H1 (cell line): ENCODE results near the gene LDLRAP1. TPM values are rescaled to one million over a fixed set of nuclear protein-coding genes. Genes with fewer than 3 reads are reported as not detected.

Experiments used
- CTCF ChIA-PET: fragments of 300-600 bp; sonication (Branson Sonifier 250); formaldehyde crosslinking; loops from one replicate; lab custom pipeline; 2021; ENCODE audit not compliant: partially characterized antibody; lab: Charles Lee
- POLR2A ChIA-PET: fragments of 300-600 bp; sonication (Branson Sonifier 250); formaldehyde crosslinking; loops from one replicate; lab custom pipeline; 2021; ENCODE audit warnings: inconsistent platforms; ENCODE audit not compliant: partially characterized antibody; lab: Charles Lee
- DNase-seq, 2 experiments: peaks; one replicate each; pipeline versions ENCODE4 v3.0.0 to v3.0.0-alpha.2; 2010 to 2022; ENCODE audit warnings: low spot score in 2 of 2, low read depth in 1 of 2, mixed read lengths in 1 of 2
- FAIRE-seq: peaks from 2 replicates; lab custom pipeline; 2011; peaks lifted over from hg19 to GRCh38; lab: Jason Lieb, UNC
- H2AFZ ChIP-seq: 2 replicates; pipeline ENCODE4 v1.8.1; 2012; ENCODE audit warnings: low read length, inconsistent platforms
- H2AK5ac ChIP-seq: 2 replicates; pipeline ENCODE4 v1.6.1; 2013; ENCODE audit warnings: low read depth, low read length
- H2BK120ac ChIP-seq: replicated peaks from 2 replicates; pipeline ENCODE3; 2013; ENCODE audit warnings: low read depth, low read length, inconsistent platforms
- H2BK12ac ChIP-seq: 2 replicates; pipeline ENCODE4 v1.6.1; 2013; ENCODE audit warnings: low read depth, low read length
- H2BK15ac ChIP-seq: 2 replicates; pipeline ENCODE4 v1.6.1; 2013; ENCODE audit warnings: low read length
- H2BK20ac ChIP-seq: 2 replicates; pipeline ENCODE4 v1.6.1; 2013; ENCODE audit warnings: low read length
- H2BK5ac ChIP-seq: 2 replicates; pipeline ENCODE4 v1.6.1; 2013; ENCODE audit warnings: low read depth, low read length
- H3K14ac ChIP-seq: 2 replicates; pipeline ENCODE4 v1.6.1; 2013; ENCODE audit warnings: inconsistent platforms; ENCODE audit not compliant: insufficient read length
- H3K18ac ChIP-seq: 2 replicates; pipeline ENCODE4 v1.6.1; 2013; ENCODE audit warnings: low read length; ENCODE audit errors: extremely low read depth
- H3K23ac ChIP-seq: 2 replicates; pipeline ENCODE4 v1.6.1; 2013; ENCODE audit warnings: inconsistent platforms; ENCODE audit not compliant: insufficient read length
- H3K23me2 ChIP-seq: 2 replicates; pipeline ENCODE4 v1.6.1; 2013; ENCODE audit warnings: low read depth, low read length
- H3K27ac ChIP-seq: 2 replicates; pipeline ENCODE4 v1.6.1; 2011; ENCODE audit warnings: low read depth, low read length, inconsistent platforms
- H3K27me3 ChIP-seq, 4 experiments: replicated peaks in 1 of 4; 1 replicate in 1 of 4; 2 replicates in 3 of 4; pipeline versions ENCODE4 v1.6.1 to v1.8.1; 2011 to 2013; ENCODE audit warnings: low read length in 3 of 4, mild to moderate bottlenecking in 3 of 4, inconsistent platforms in 2 of 4, mixed read lengths in 2 of 4, moderate library complexity in 1 of 4; ENCODE audit not compliant: control insufficient read depth in 3 of 4, insufficient read depth in 3 of 4; ENCODE audit errors: extremely low read depth in 1 of 4
- H3K36me3 ChIP-seq, 4 experiments: 2 replicates each; pipeline versions ENCODE4 v1.6.1 to v1.8.1; 2011 to 2013; ENCODE audit warnings: mild to moderate bottlenecking in 4 of 4, low read length in 3 of 4, moderate library complexity in 2 of 4, control low read depth in 1 of 4, inconsistent platforms in 1 of 4; ENCODE audit not compliant: insufficient read depth in 4 of 4, control insufficient read depth in 2 of 4
- H3K4ac ChIP-seq: replicated peaks from 2 replicates; pipeline ENCODE3; 2013; ENCODE audit warnings: low read length, low read depth, mixed read lengths, inconsistent platforms; ENCODE audit not compliant: insufficient read length
- H3K4me1 ChIP-seq, 4 experiments: replicated peaks in 1 of 4; 1 replicate in 1 of 4; 2 replicates in 3 of 4; pipeline versions ENCODE4 v1.6.1 to v1.8.1; 2011 to 2013; ENCODE audit warnings: low read length in 3 of 4, inconsistent platforms in 2 of 4, mixed read lengths in 1 of 4; ENCODE audit not compliant: insufficient read depth in 4 of 4, control insufficient read depth in 3 of 4
- H3K4me2 ChIP-seq, 2 experiments: 2 replicates each; pipeline versions ENCODE4 v1.6.1 to v1.8.1; 2011 to 2013; ENCODE audit warnings: low read depth in 2 of 2, low read length in 2 of 2, control low read depth in 1 of 2, inconsistent platforms in 1 of 2, mild to moderate bottlenecking in 1 of 2; ENCODE audit not compliant: insufficient read depth in 1 of 2
- H3K4me3 ChIP-seq, 4 experiments: fragments of 200-600, 300-600 bp in 1 of 4; sonication (generic), shearing (Covaris generic), sonication (Bioruptor Twin) in 1 of 4; 2 replicates each; pipeline versions ENCODE4 v1.5.1 to v1.8.1; 2011 to 2016; ENCODE audit warnings: low read length in 4 of 4, low read depth in 3 of 4, control low read depth in 2 of 4, inconsistent platforms in 2 of 4, mild to moderate bottlenecking in 2 of 4, mixed read lengths in 1 of 4, moderate library complexity in 1 of 4; ENCODE audit not compliant: insufficient read depth in 2 of 4; ENCODE audit errors: extremely low read depth in 1 of 4
- H3K56ac ChIP-seq: replicated peaks from 2 replicates; pipeline ENCODE3; 2013; ENCODE audit warnings: low read depth, mild to moderate bottlenecking, mixed read lengths, low read length, inconsistent platforms; ENCODE audit not compliant: insufficient read length
- H3K79me1 ChIP-seq: 2 replicates; pipeline ENCODE4 v1.6.1; 2013; ENCODE audit warnings: low read depth, low read length, control low read depth
- H3K79me2 ChIP-seq, 2 experiments: 2 replicates each; pipeline versions ENCODE4 v1.6.1 to v1.8.1; 2012 to 2013; ENCODE audit warnings: low read length in 2 of 2, mild to moderate bottlenecking in 2 of 2, inconsistent platforms in 1 of 2; ENCODE audit not compliant: insufficient read depth in 2 of 2, control insufficient read depth in 1 of 2
- H3K9ac ChIP-seq, 4 experiments: replicated peaks in 1 of 4; 1 replicate in 1 of 4; 2 replicates in 3 of 4; pipeline versions ENCODE4 v1.6.1 to v1.8.1; 2011 to 2013; ENCODE audit warnings: low read depth in 3 of 4, low read length in 3 of 4, control low read depth in 2 of 4, mild to moderate bottlenecking in 2 of 4, moderate library complexity in 2 of 4, inconsistent platforms in 1 of 4; ENCODE audit errors: extremely low read depth in 1 of 4
- H3K9me3 ChIP-seq, 2 experiments: 2 replicates each; pipeline versions ENCODE4 v1.6.1 to v1.8.1; 2012 to 2013; ENCODE audit warnings: mild to moderate bottlenecking in 2 of 2, moderate library complexity in 2 of 2, control low read depth in 1 of 2, inconsistent platforms in 1 of 2, low read depth in 1 of 2, low read length in 1 of 2, mixed read lengths in 1 of 2; ENCODE audit not compliant: insufficient read depth in 2 of 2
- H4K20me1 ChIP-seq, 2 experiments: replicated peaks in 1 of 2; 2 replicates each; pipeline versions ENCODE3 to v1.8.1; 2011 to 2013; ENCODE audit warnings: inconsistent platforms in 2 of 2, low read length in 2 of 2, mild to moderate bottlenecking in 1 of 2; ENCODE audit not compliant: insufficient read depth in 2 of 2, control insufficient read depth in 1 of 2
- H4K5ac ChIP-seq: 2 replicates; pipeline ENCODE4 v1.6.1; 2013; ENCODE audit warnings: low read length, low read depth, mixed read lengths, inconsistent platforms; ENCODE audit not compliant: insufficient read length
- H4K8ac ChIP-seq: 2 replicates; pipeline ENCODE4 v1.8.0; 2013; ENCODE audit warnings: mild to moderate bottlenecking, moderate library complexity, low read length, inconsistent platforms; ENCODE audit not compliant: insufficient read depth; ENCODE audit errors: extremely low read depth
- H4K91ac ChIP-seq: replicated peaks from 2 replicates; pipeline ENCODE3; 2013; ENCODE audit warnings: low read length, mixed read lengths, inconsistent platforms; ENCODE audit not compliant: insufficient read length
- BCL11A ChIP-seq, 2 experiments: IDR thresholded peaks; one replicate each; pipeline ENCODE4 v1.6.1; 2011; ENCODE audit warnings: low read depth in 2 of 2, low read length in 2 of 2, mild to moderate bottlenecking in 2 of 2
- E2F6 ChIP-seq: IDR thresholded peaks from 2 replicates; pipeline ENCODE4 v1.6.1; 2012; ENCODE audit warnings: inconsistent platforms
- EP300 ChIP-seq, 2 experiments: IDR thresholded peaks; 1 replicate in 1 of 2; 2 replicates in 1 of 2; pipeline ENCODE4 v1.6.1; 2011 to 2012; ENCODE audit warnings: low read depth in 2 of 2, low read length in 2 of 2, mild to moderate bottlenecking in 2 of 2, borderline replicate concordance in 1 of 2, inconsistent platforms in 1 of 2, moderate library complexity in 1 of 2
- GTF2F1 ChIP-seq: IDR thresholded peaks from 2 replicates; pipeline ENCODE4 v1.6.1; 2012; ENCODE audit warnings: low read depth, low read length, improper control_type of control experiment, borderline replicate concordance
- KDM5A ChIP-seq: fragments of 200-600 bp; IDR thresholded peaks from 2 replicates; pipeline ENCODE4 v1.7.1; 2012; ENCODE audit warnings: mild to moderate bottlenecking, low read length, inconsistent platforms, mixed read lengths
- NRF1 ChIP-seq: IDR thresholded peaks from 2 replicates; pipeline ENCODE4 v1.6.1; 2011; ENCODE audit warnings: mild to moderate bottlenecking, low read depth, low read length, improper control_type of control experiment
- RNF2 ChIP-seq: fragments of 200-900, 300-1000 bp; sonication (generic); IDR thresholded peaks from 2 replicates; pipeline ENCODE4 v1.7.1; 2016; ENCODE audit warnings: borderline replicate concordance, low read depth, mild to moderate bottlenecking, antibody characterized with exemption, low read length; ENCODE audit not compliant: poor library complexity, severe bottlenecking; ENCODE audit errors: missing control alignments
- RXRA ChIP-seq: IDR thresholded peaks from 2 replicates; pipeline ENCODE4 v1.6.1; 2011; ENCODE audit warnings: low read depth, mild to moderate bottlenecking, low read length, moderate library complexity; ENCODE audit not compliant: insufficient read depth
- SIX5 ChIP-seq: IDR thresholded peaks from 2 replicates; pipeline ENCODE4 v1.6.1; 2011; ENCODE audit warnings: mild to moderate bottlenecking, low read depth, low read length
- TAF1 ChIP-seq: IDR thresholded peaks from 2 replicates; pipeline ENCODE4 v1.6.1; 2011; ENCODE audit warnings: mild to moderate bottlenecking, low read depth, low read length
- WGBS, 2 experiments: shearing (Covaris generic) in 1 of 2; methylation state at CpG; one replicate each; pipeline versions ENCODE4 v1.1.6 to v1.1.7; 2013 to 2015; ENCODE audit warnings: low lambda C conversion rate in 2 of 2, mixed read lengths in 2 of 2, inconsistent platforms in 1 of 2, low coverage in 1 of 2, missing lambda C conversion rate in 1 of 2; ENCODE audit not compliant: insufficient replicate concordance in 2 of 2, insufficient coverage in 1 of 2, insufficient read length in 1 of 2; ENCODE audit errors: extremely low coverage in 1 of 2, missing lambda C conversion rate in 1 of 2; 5-methylcytosine and 5-hydroxymethylcytosine counted together
- polyA plus RNA-seq, 7 experiments: library from polyadenylated mRNA; depleted of rRNA in 3 of 7; stranded (reverse) in 5 of 7; unstranded in 2 of 7; fragments of >200 nt in 5 of 7; fragments of 200-250 nt in 2 of 7; gene quantifications; 1 replicate in 5 of 7; 2 replicates in 1 of 7; 4 replicates in 1 of 7; pipeline versions ENCODE4 v1.2.1 to v1.2.3, GENCODE V29; 2011 to 2013; ENCODE audit warnings: missing spikeins in 2 of 7, mixed read lengths in 2 of 7
- total RNA-seq: library from RNA; stranded (reverse); fragmentation: NEBNext Ultra II Directional; extraction: Animal tissue kit (Norgen Biotek cat#: 25700); gene quantifications from 2 replicates; pipeline ENCODE4 v1.2.1, GENCODE V29; 2021
- TF ChIP-seq, protein P1 (sequence below): IDR thresholded peaks from 2 replicates; pipeline ENCODE4 v1.6.1; 2012; ENCODE audit warnings: low read length, inconsistent platforms

LDLRAP1 gene
- total and polyA plus RNA-seq, 2 of the 8 experiments (the other 6 are each of a cell fraction or from before 2014, with no cell fraction given) = 12.8 to 13.2 TPM

DNA sequence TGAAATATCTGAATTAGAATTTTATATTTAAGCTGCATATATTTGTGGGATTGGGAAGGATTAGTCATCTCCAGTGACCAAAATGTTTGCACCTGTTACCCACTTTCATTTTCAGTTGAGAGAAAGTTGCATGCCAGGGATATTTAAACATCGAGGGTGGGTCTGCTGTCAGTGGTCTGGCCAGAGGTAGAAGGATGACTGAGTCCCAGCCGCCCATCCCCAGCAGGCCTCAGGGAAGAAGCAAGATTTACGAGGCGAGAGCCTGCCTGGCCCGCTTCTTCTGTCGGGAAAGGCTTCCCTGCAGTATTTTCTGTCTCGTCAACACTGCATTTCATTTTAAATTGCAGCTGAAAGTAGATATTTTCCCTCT, 71.8 kb downstream of the LDLRAP1 start:
- H4K91ac ChIP-seq = no peak overlapping the region
- no peaks in the 10 kb centered on the region for H3K9me3 ChIP-seq
- no peak overlapping the region for H4K5ac ChIP-seq
- no peak overlapping the region for H3K9ac ChIP-seq
- H3K56ac ChIP-seq = no peak overlapping the region
- H3K4me1 ChIP-seq = peaks cover 0 to 25% (median 6%) of the 10 kb centered on the region in 4 experiments; a peak in 6 of 7 replicates
- H3K4ac ChIP-seq = no peak overlapping the region
- H2BK15ac ChIP-seq = no peak overlapping the region
- no peak overlapping the region for H4K8ac ChIP-seq
- no peak overlapping the region for H2AFZ ChIP-seq
- no peak overlapping the region for H2AK5ac ChIP-seq
- ChIA-PET CTCF (interaction anchor here (1.1 to 2.1 kb wide), 4 partner anchors 92 to 194 kb away, joined by 3 to 9 read pairs (median 3); no protein-coding TSS in a partner anchor), POLR2A (no interaction called here)
- peaks cover 9 to 29% (median 17%) of the 10 kb centered on the region in 4 experiments for H3K27me3 ChIP-seq
- H3K36me3 ChIP-seq = no peaks in the 10 kb centered on the region
- no peak overlapping the region for H3K4me3 ChIP-seq
- no peak overlapping the region for H3K23ac ChIP-seq
- no peak overlapping the region for H2BK120ac ChIP-seq
- FAIRE-seq (no peak), DNase-seq (peak in 1 of 2 experiments; percentile 16)
- H2BK12ac ChIP-seq = no peak overlapping the region
- no peaks in the 10 kb centered on the region for H3K79me1 ChIP-seq
- H2BK20ac ChIP-seq = no peak overlapping the region
- H2BK5ac ChIP-seq = no peak overlapping the region
- no peak overlapping the region for H3K14ac ChIP-seq
- H4K20me1 ChIP-seq = peaks cover 0 to 2% of the 10 kb centered on the region in 2 experiments
- H3K18ac ChIP-seq = no peak overlapping the region
- WGBS, 2 experiments = 88% methylated on average over 7 of the region's 7 CpGs; no CpG with 5 or more reads in 1 of the 2 experiments
- H3K23me2 ChIP-seq = peaks cover 11% of the 10 kb centered on the region; the same call in 1 of the 2 replicates
- no peak overlapping the region for H3K27ac ChIP-seq
- H3K4me2 ChIP-seq = peak overlapping the region in 1 of 2 experiments; percentile 69; a peak in 1 of 4 replicates
- H3K79me2 ChIP-seq = no peaks in the 10 kb centered on the region
- TF ChIP-seq, protein P1, sequence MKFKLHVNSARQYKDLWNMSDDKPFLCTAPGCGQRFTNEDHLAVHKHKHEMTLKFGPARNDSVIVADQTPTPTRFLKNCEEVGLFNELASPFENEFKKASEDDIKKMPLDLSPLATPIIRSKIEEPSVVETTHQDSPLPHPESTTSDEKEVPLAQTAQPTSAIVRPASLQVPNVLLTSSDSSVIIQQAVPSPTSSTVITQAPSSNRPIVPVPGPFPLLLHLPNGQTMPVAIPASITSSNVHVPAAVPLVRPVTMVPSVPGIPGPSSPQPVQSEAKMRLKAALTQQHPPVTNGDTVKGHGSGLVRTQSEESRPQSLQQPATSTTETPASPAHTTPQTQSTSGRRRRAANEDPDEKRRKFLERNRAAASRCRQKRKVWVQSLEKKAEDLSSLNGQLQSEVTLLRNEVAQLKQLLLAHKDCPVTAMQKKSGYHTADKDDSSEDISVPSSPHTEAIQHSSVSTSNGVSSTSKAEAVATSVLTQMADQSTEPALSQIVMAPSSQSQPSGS = no peak
- TF ChIP-seq RXRA (no peak), SIX5 (no peak), TAF1 (no peak), BCL11A (IDR thresholded peaks at IDR 0.05; ENCODE audit: low read depth in 2 of 2, low read length in 2 of 2) (no peak), GTF2F1 (no peak), EP300 (IDR thresholded peaks at IDR 0.05; ENCODE audit: borderline replicate concordance in 1 of 2, low read depth in 2 of 2, low read length in 2 of 2) (no peak), RNF2 (no peak), NRF1 (no peak), E2F6 (no peak), KDM5A (no peak)
